Measurements from ENCODE around the gene WDCP. TPM values are rescaled to one million over a fixed set of nuclear protein-coding genes. Genes with fewer than 3 reads are reported as not detected.

Gene WDCP
- total RNA-seq, 1 experiment from 2014 or later: 5.6 TPM

Other genes with a start within 250 kb of the WDCP start
- 8.6 TPM in 2 replicates for gene ATAD2B, start 120.3 kb downstream of the WDCP start, total RNA-seq (2014; rRNA removed)
- gene UBXN2A, start 106.9 kb downstream of the WDCP start, total RNA-seq (2014; rRNA removed): 14.2 and 15.4 TPM in 2 replicates
- gene MFSD2B, start 37.3 kb downstream of the WDCP start, total RNA-seq (2014; rRNA removed): not detected in 2 replicates
- 2.1 and 2.7 TPM in 2 replicates for gene FKBP1B, start 2.4 kb upstream of the WDCP start, total RNA-seq (2014; rRNA removed)
- gene SF3B6, start 28.9 kb upstream of the WDCP start, total RNA-seq (2014; rRNA removed): 139 and 220 TPM in 2 replicates
- gene TP53I3, start 37.4 kb upstream of the WDCP start, total RNA-seq (2014; rRNA removed): 37.0 and 42.4 TPM in 2 replicates
- gene PFN4, start 75.9 kb upstream of the WDCP start, total RNA-seq (2014; rRNA removed): 0.44 and 2.3 TPM in 2 replicates
- 4.5 and 8.8 TPM in 2 replicates for gene FAM228B, start 76.1 kb upstream of the WDCP start, total RNA-seq (2014; rRNA removed)
- gene FAM228A, start 127.7 kb upstream of the WDCP start, total RNA-seq (2014; rRNA removed): not detected in 2 replicates